ENCODE measurements around the gene FRMPD4. TPM values are rescaled to one million over a fixed set of nuclear protein-coding genes. Genes with fewer than 3 reads are reported as not detected.

Gene FRMPD4
- total and polyA plus RNA-seq, 2 experiments from 2014 or later: 0.19 to 0.80 TPM

DNA sequence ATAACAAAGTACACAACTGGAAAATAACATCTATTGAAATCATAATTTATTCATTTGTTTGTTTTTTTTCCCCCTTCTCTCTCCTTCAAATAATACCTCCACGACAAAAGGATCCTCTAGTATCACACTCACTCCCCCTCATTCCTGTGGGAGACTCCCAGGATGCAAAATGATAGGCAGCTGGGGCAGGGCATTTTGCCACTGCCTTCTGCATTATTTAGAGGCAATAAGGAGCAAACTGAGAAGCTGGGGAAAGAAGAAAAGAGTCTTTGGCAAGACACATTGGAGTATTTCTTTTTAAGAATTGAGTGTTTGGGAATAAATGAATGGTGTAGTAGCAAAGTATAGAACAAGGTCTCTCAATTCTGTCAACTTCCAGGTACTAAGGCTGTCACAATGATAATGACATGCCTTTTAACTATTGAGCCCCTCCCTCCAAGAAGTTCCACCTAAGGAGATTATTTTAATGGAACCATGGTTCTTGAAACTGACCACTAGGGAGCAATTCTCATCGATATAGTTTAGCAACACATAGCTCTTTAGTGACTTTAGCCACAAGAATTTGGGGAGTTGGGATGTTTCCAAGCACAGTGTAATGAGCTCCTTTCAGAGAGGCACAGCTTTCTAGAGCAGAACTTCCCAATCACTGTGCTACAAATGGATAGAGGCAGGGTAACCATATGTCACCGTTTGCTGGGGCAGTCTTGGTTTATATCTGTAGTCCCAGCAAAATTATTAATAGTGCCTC lies 303.3 kb downstream of the FRMPD4 start:
- Histone ChIP-seq H3F3A (replicated peaks; ENCODE audit: low read depth) (no peaks in the 10 kb centered on the region), H3K4me2 (no peak overlapping the region), H3K9me2 (ENCODE audit: insufficient read depth) (no peaks in the 10 kb centered on the region), H2AFZ (no peak overlapping the region), H3K4me3 (no peak overlapping the region), H3K79me2 (replicated peaks; ENCODE audit: insufficient read depth) (no peaks in the 10 kb centered on the region), H3K27me3 (ENCODE audit: insufficient read depth) (no peaks in the 10 kb centered on the region), H3K36me3 (ENCODE audit: insufficient read depth) (no peaks in the 10 kb centered on the region), H4K20me1 (replicated peaks; ENCODE audit: insufficient read depth) (no peaks in the 10 kb centered on the region), H3K27ac (ENCODE audit: low read depth) (no peak overlapping the region), H3K4me1 (ENCODE audit: insufficient read depth) (0 out of 2 replicates have a peak, but pooled peaks cover 6% of the 10 kb centered on the region)
- DNase-seq (ENCODE audit: low spot score) (no peak), ATAC-seq (no peak)
- H3K4me1 Mint-ChIP-seq: peaks cover 20% of the 10 kb centered on the region; the same call in 2 of the 3 replicates
- TF ChIP-seq ZNF331 (CRISPR knock-in tag; IDR thresholded peaks at IDR 0.05; ENCODE audit: low read depth) (no peak), EZH2phosphoT487 (IDR thresholded peaks at IDR 0.05; ENCODE audit: unreplicated experiment) (no peak)
- TF ChIP-seq, protein P1, sequence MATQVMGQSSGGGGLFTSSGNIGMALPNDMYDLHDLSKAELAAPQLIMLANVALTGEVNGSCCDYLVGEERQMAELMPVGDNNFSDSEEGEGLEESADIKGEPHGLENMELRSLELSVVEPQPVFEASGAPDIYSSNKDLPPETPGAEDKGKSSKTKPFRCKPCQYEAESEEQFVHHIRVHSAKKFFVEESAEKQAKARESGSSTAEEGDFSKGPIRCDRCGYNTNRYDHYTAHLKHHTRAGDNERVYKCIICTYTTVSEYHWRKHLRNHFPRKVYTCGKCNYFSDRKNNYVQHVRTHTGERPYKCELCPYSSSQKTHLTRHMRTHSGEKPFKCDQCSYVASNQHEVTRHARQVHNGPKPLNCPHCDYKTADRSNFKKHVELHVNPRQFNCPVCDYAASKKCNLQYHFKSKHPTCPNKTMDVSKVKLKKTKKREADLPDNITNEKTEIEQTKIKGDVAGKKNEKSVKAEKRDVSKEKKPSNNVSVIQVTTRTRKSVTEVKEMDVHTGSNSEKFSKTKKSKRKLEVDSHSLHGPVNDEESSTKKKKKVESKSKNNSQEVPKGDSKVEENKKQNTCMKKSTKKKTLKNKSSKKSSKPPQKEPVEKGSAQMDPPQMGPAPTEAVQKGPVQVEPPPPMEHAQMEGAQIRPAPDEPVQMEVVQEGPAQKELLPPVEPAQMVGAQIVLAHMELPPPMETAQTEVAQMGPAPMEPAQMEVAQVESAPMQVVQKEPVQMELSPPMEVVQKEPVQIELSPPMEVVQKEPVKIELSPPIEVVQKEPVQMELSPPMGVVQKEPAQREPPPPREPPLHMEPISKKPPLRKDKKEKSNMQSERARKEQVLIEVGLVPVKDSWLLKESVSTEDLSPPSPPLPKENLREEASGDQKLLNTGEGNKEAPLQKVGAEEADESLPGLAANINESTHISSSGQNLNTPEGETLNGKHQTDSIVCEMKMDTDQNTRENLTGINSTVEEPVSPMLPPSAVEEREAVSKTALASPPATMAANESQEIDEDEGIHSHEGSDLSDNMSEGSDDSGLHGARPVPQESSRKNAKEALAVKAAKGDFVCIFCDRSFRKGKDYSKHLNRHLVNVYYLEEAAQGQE (IDR thresholded peaks at IDR 0.05; ENCODE audit: unreplicated experiment): no peak
- no peak overlapping the region for H3K4me3 Mint-ChIP-seq
- H3K27ac Mint-ChIP-seq: no peak overlapping the region
- H3K9me3 Mint-ChIP-seq: no peaks in the 10 kb centered on the region
- no peaks in the 10 kb centered on the region for H3K36me3 Mint-ChIP-seq (ENCODE audit: low read depth)
- H3K27me3 Mint-ChIP-seq (ENCODE audit: insufficient read depth, low read depth, poor library complexity): no peaks in the 10 kb centered on the region

GRCh38 chrX:12443534-12444098 lies 305.3 kb downstream of the FRMPD4 start:
- Histone ChIP-seq H3K27ac (ENCODE audit: low read depth) (no peak overlapping the region), H3K4me2 (no peak overlapping the region), H3K4me1 (ENCODE audit: insufficient read depth) (no peaks in the 10 kb centered on the region), H2AFZ (no peak overlapping the region), H3K79me2 (replicated peaks; ENCODE audit: insufficient read depth) (no peaks in the 10 kb centered on the region), H3K4me3 (no peak overlapping the region), H3K9me2 (ENCODE audit: insufficient read depth) (no peaks in the 10 kb centered on the region), H3K36me3 (ENCODE audit: insufficient read depth) (no peaks in the 10 kb centered on the region), H3K27me3 (ENCODE audit: insufficient read depth) (no peaks in the 10 kb centered on the region), H4K20me1 (replicated peaks; ENCODE audit: insufficient read depth) (no peaks in the 10 kb centered on the region), H3F3A (replicated peaks; ENCODE audit: low read depth) (no peaks in the 10 kb centered on the region)
- no peaks in the 10 kb centered on the region for H3K9me3 Mint-ChIP-seq
- no peak overlapping the region for H3K27ac Mint-ChIP-seq
- no peak overlapping the region for H3K4me3 Mint-ChIP-seq
- H3K27me3 Mint-ChIP-seq (ENCODE audit: insufficient read depth, low read depth, poor library complexity): no peaks in the 10 kb centered on the region
- H3K4me1 Mint-ChIP-seq: peaks cover 13% of the 10 kb centered on the region; the same call in 2 of the 3 replicates
- DNase-seq (ENCODE audit: low spot score) (no peak), ATAC-seq (no peak)
- H3K36me3 Mint-ChIP-seq (ENCODE audit: low read depth): no peaks in the 10 kb centered on the region
- TF ChIP-seq, protein P2, sequence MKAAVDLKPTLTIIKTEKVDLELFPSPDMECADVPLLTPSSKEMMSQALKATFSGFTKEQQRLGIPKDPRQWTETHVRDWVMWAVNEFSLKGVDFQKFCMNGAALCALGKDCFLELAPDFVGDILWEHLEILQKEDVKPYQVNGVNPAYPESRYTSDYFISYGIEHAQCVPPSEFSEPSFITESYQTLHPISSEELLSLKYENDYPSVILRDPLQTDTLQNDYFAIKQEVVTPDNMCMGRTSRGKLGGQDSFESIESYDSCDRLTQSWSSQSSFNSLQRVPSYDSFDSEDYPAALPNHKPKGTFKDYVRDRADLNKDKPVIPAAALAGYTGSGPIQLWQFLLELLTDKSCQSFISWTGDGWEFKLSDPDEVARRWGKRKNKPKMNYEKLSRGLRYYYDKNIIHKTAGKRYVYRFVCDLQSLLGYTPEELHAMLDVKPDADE (IDR thresholded peaks at IDR 0.05): no peak
- TF ChIP-seq STAT1 (IDR thresholded peaks at IDR 0.05; ENCODE audit: unreplicated experiment) (no peak), EZH2phosphoT487 (IDR thresholded peaks at IDR 0.05; ENCODE audit: unreplicated experiment) (no peak), ZNF114 (CRISPR knock-in tag; IDR thresholded peaks at IDR 0.05) (no peak), CTCF (conservative IDR thresholded peaks at IDR 0.05; ENCODE audit: low read depth in 2 of 2) (no peak), POLR2AphosphoS5 (IDR thresholded peaks at IDR 0.05; ENCODE audit: low read depth) (no peak), CREB1 (CRISPR knock-in tag; IDR thresholded peaks at IDR 0.05; ENCODE audit: low read depth) (no peak), JUNB (IDR thresholded peaks at IDR 0.05; ENCODE audit: unreplicated experiment) (no peak), ZNF331 (CRISPR knock-in tag; IDR thresholded peaks at IDR 0.05; ENCODE audit: low read depth) (no peak), EZH2 (IDR thresholded peaks at IDR 0.05; ENCODE audit: low read depth, unreplicated experiment) (no peak), NANOG (IDR thresholded peaks at IDR 0.05; ENCODE audit: borderline replicate concordance) (no peak)
- TF ChIP-seq, protein P1 (IDR thresholded peaks at IDR 0.05; ENCODE audit: unreplicated experiment): no peak

Data from GM23338 (cell line).